HEK293T (cell line): ENCODE measurements around the gene NXNL1.

Source experiments
- CTCF ChIA-PET: fragments of 350-600 bp; formaldehyde crosslinking; extraction: SDS; loops from one replicate; lab custom pipeline; 2021; ENCODE audit warnings: antibody characterized with exemption, inconsistent platforms; lab: Yijun Ruan, JAX
- POLR2A ChIA-PET: fragments of 350-600 bp; formaldehyde crosslinking; extraction: SDS; loops from one replicate; lab custom pipeline; 2020; ENCODE audit warnings: antibody characterized with exemption, inconsistent platforms; lab: Yijun Ruan, JAX
- DNase-seq: peaks from one replicate; pipeline ENCODE4 v3.0.0; 2012; ENCODE audit warnings: mixed read lengths; ENCODE audit errors: extremely low spot score
- ARNT ChIP-seq: fragments of 450-650 bp; IDR thresholded peaks from 2 replicates; pipeline ENCODE4 v1.6.1; 2017; ENCODE audit warnings: mild to moderate bottlenecking
- BHLHE40 ChIP-seq: fragments of 450-650 bp; IDR thresholded peaks from 2 replicates; pipeline ENCODE4 v1.6.1; 2016; ENCODE audit warnings: mild to moderate bottlenecking, moderate library complexity, borderline replicate concordance
- CTBP1 ChIP-seq: fragments of 450-650 bp; IDR thresholded peaks from 2 replicates; pipeline ENCODE4 v1.6.1; 2016; ENCODE audit warnings: borderline replicate concordance
- ELF4 ChIP-seq: fragments of 450-650 bp; IDR thresholded peaks from 2 replicates; pipeline ENCODE4 v1.6.1; 2017; ENCODE audit warnings: antibody characterized with exemption
- FOXA1 ChIP-seq: fragments of 450-650 bp; IDR thresholded peaks from 2 replicates; pipeline ENCODE4 v1.6.1; 2016; ENCODE audit warnings: mild to moderate bottlenecking
- FOXK2 ChIP-seq: fragments of 450-650 bp; IDR thresholded peaks from 2 replicates; pipeline ENCODE4 v1.6.1; 2016; ENCODE audit warnings: mild to moderate bottlenecking
- FOXM1 ChIP-seq: fragments of 450-650 bp; IDR thresholded peaks from 2 replicates; pipeline ENCODE4 v1.6.1; 2017; ENCODE audit warnings: mild to moderate bottlenecking, borderline replicate concordance
- HDGF ChIP-seq: fragments of 450-650 bp; IDR thresholded peaks from 2 replicates; pipeline ENCODE4 v1.6.1; 2017; ENCODE audit warnings: antibody characterized with exemption, borderline replicate concordance
- L3MBTL2 ChIP-seq: fragments of 450-650 bp; conservative IDR thresholded peaks from 2 replicates; pipeline ENCODE4 v1.6.1; 2016; ENCODE audit warnings: mild to moderate bottlenecking
- LEF1 ChIP-seq: fragments of 450-650 bp; IDR thresholded peaks from 2 replicates; pipeline ENCODE4 v1.6.1; 2017; ENCODE audit warnings: mild to moderate bottlenecking, borderline replicate concordance
- NFRKB ChIP-seq: fragments of 450-650 bp; IDR thresholded peaks from 2 replicates; pipeline ENCODE4 v1.6.1; 2016; ENCODE audit warnings: mild to moderate bottlenecking, moderate library complexity
- SP1 ChIP-seq: fragments of 450-650 bp; IDR thresholded peaks from 2 replicates; pipeline ENCODE4 v1.6.1; 2017
- SUZ12 ChIP-seq: fragments of 450-650 bp; IDR thresholded peaks from 2 replicates; pipeline ENCODE4 v1.6.1; 2016; ENCODE audit warnings: mild to moderate bottlenecking
- TARDBP ChIP-seq: fragments of 450-650 bp; IDR thresholded peaks from 2 replicates; pipeline ENCODE4 v1.6.1; 2016
- ZNF384 ChIP-seq: fragments of 450-650 bp; IDR thresholded peaks from 2 replicates; pipeline ENCODE4 v1.6.1; 2016
- TF ChIP-seq, protein P1 (sequence below): fragments of 450-650 bp; IDR thresholded peaks from 2 replicates; pipeline ENCODE4 v1.6.1; 2016

NXNL1 gene

DNA sequence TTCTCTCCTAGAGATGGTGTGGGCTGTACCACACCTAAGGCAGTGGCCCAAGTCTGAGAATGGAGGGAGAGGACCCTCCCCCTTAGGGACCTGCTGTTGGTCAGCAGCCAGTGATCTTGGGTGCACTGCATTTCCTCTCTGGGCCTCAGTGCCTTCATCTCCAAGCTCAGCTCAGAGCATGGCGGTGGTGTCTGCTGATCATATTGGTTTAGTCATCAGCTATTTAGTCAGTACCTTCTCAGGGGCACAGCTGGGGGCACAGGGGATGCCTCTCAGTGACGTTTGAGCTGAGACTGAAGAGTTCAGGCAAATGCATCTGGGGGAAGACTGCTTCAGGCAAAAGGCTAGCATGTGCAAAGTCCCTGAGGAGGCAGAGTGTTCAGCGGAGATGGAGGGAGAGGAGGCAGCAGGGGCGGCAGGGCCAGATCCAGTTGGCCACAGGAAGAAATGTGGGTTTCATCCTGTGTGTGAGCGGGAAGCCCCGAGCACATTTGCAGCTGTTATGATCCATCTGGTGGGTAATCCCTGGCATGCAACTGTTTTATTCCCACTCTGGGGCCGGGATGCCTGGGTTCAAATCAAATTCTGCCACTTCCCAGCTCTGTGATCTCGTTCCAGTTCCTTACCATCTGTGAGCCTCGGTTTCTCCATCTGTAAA, 35.0 kb upstream of the NXNL1 start:
- no peak for TF ChIP-seq L3MBTL2
- no peak for TF ChIP-seq FOXM1
- TF ChIP-seq HDGF: no peak
- DNase-seq: no peak
- POLR2A ChIA-PET: interaction anchor here (0.8 to 1.7 kb wide), 2 partner anchors 16 to 76 kb away, joined by 3 read pairs; partner anchors contain the start of genes MVB12A and PGLS
- CTCF ChIA-PET: interaction anchor here (0.6 to 1.8 kb wide), 21 partner anchors 8 to 322 kb away, joined by 3 to 13 read pairs (median 4); partner anchors contain the start of genes MAP1S, PGLS and SLC27A1

DNA sequence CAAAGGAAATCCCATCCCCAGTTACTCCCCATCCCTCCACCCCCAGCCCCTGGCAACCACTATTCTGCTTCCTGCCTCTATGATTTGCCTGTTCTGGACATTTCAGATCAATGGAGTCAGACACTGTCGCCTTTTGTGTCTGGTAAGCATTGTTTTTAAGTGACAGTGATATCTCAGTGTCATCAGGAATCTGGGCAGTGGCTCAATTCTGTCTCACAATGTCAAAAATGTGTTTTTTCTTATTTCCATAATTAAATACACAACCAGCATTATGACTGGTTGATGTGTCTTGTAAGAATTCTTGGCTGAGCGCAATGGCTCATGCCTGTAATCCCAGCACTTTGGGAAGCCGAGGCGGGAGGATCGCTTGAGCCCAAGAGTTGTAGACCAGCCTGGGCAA, 30.6 kb upstream of the NXNL1 start:
- ChIA-PET POLR2A (interaction anchor here (0.6 kb wide), 1 partner anchor 178 kb away, joined by 5 read pairs; no protein-coding TSS in a partner anchor), CTCF (no interaction called here)
- TF ChIP-seq ZNF384 (no peak), ARNT (no peak), SP1 (no peak), TARDBP (no peak), NFRKB (no peak), FOXM1 (no peak), LEF1 (no peak), ELF4 (no peak), HDGF (no peak), CTBP1 (no peak), FOXK2 (no peak), L3MBTL2 (no peak), BHLHE40 (no peak), SUZ12 (no peak), FOXA1 (no peak)
- TF ChIP-seq, protein P1, sequence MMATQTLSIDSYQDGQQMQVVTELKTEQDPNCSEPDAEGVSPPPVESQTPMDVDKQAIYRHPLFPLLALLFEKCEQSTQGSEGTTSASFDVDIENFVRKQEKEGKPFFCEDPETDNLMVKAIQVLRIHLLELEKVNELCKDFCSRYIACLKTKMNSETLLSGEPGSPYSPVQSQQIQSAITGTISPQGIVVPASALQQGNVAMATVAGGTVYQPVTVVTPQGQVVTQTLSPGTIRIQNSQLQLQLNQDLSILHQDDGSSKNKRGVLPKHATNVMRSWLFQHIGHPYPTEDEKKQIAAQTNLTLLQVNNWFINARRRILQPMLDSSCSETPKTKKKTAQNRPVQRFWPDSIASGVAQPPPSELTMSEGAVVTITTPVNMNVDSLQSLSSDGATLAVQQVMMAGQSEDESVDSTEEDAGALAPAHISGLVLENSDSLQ: no peak

DNA sequence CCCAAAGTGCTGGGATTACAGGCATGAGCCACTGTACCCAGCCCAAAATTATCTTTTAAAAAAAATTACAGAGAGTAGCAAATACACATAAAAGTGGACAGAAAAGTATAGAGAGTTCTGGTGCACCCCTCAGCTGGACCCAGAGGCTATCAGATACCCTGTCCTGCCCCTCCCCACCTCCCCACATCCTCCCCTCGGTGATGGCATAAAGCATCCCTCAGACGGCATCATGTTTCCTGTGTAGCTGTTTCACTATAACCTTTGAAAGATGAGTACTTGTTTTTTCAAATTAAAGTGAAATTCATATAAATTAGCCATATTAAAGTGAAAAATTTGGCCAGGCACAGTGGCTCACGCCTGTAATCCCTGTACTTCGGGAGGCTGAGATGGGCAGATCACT, 29.7 kb upstream of the NXNL1 start:
- DNase-seq: no peak
- CTCF ChIA-PET: no interaction called here
- POLR2A ChIA-PET: no interaction called here
- TF ChIP-seq NFRKB (no peak), SUZ12 (no peak), HDGF (no peak), FOXA1 (no peak), TARDBP (no peak), CTBP1 (no peak), ELF4 (no peak), L3MBTL2 (no peak), FOXM1 (no peak), ARNT (no peak), BHLHE40 (no peak), FOXK2 (no peak), SP1 (no peak), ZNF384 (no peak), LEF1 (no peak)
- TF ChIP-seq, protein P1: no peak

More for the DNA sequence above, 30.6 kb upstream of the NXNL1 start:
- DNase-seq: no peak

DNA sequence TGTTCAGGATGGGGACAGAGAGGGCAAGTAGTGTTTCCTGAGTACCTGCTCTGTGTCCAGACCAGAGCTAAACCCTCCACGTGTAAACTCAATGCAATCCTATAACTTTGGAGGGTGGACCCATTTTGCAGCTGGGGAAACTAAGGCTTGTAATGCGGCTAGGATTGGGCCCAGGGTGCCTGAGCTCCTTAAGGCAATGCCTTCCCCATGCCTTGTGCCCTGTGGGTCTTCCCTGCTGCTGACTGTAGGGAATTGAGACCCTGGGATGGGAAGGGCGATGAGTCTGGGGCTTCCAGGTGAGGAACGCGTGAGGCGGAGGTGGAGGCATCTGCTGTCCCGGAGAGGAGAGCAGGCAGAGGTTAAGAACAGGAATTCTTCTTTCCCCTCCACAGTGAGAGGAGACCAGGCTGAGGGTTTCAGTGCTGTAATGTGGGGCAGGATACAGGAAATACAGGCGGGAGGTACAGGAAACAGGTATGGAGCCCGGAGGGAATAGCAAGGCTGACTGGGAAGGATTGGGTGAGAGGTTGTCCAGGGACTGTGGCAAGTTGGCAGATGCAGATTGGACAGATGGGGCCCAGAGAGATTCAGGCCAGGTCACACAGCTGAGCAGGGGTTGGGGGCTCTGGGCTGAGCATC, 28.8 kb upstream of the NXNL1 start:
- CTCF ChIA-PET: interaction anchor here (0.6 kb wide), 1 partner anchor 62 kb away, joined by 3 read pairs; no protein-coding TSS in a partner anchor

More for the DNA sequence above, 28.8 kb upstream of the NXNL1 start:
- POLR2A ChIA-PET: no interaction called here
- TF ChIP-seq LEF1 (no peak), TARDBP (no peak), FOXK2 (no peak), L3MBTL2 (no peak), ARNT (no peak), SP1 (no peak), SUZ12 (no peak), ELF4 (no peak), BHLHE40 (no peak), HDGF (no peak), NFRKB (no peak), FOXM1 (no peak), FOXA1 (no peak), CTBP1 (no peak), ZNF384 (no peak)
- TF ChIP-seq, protein P1: no peak
- DNase-seq: no peak
